ENCODE results near the gene TMEM185A.
"Not testable (repeated sequence)": the region's sequence is repeated elsewhere in the genome, so short reads cannot be mapped to it uniquely, and the experiment has no call there.

TMEM185A gene

GRCh38 chrX:149618871-149619270 lies 12.7 kb downstream of the TMEM185A start:
- CTCF ChIA-PET: no interaction called here
- POLR2A ChIA-PET: no interaction called here
- DNase-seq (ENCODE audit: extremely low spot score): no peak
- TF ChIP-seq CTCF (IDR thresholded peaks at IDR 0.05; ENCODE audit: control extremely low read depth, extremely low read depth, low read depth, missing control alignments): no peak

- POLR2A ChIA-PET: no interaction called here
- no peak for DNase-seq (ENCODE audit: extremely low spot score)
- CTCF ChIA-PET: no interaction called here
- TF ChIP-seq CTCF (IDR thresholded peaks at IDR 0.05; ENCODE audit: control extremely low read depth, extremely low read depth, low read depth, missing control alignments): no peak
Observed at GRCh38 chrX:149611623-149612175, 19.9 kb downstream of the TMEM185A start.

- POLR2A ChIA-PET: no interaction called here
- TF ChIP-seq CTCF (IDR thresholded peaks at IDR 0.05; ENCODE audit: control extremely low read depth, extremely low read depth, low read depth, missing control alignments): no peak
- no peak for DNase-seq (ENCODE audit: extremely low spot score)
- CTCF ChIA-PET: no interaction called here
Observed at GRCh38 chrX:149610511-149610910, 21.1 kb downstream of the TMEM185A start.

- no peak for DNase-seq (ENCODE audit: extremely low spot score)
- no peak for TF ChIP-seq CTCF (IDR thresholded peaks at IDR 0.05; ENCODE audit: control extremely low read depth, extremely low read depth, low read depth, missing control alignments)
- ChIA-PET CTCF (no interaction called here), POLR2A (no interaction called here)
Observed at GRCh38 chrX:149607699-149608098, 23.9 kb downstream of the TMEM185A start.

GRCh38 chrX:149605248-149605885 lies 26.2 kb downstream of the TMEM185A start:
- CTCF ChIA-PET; POLR2A ChIA-PET; DNase-seq (ENCODE audit: extremely low spot score): not testable (repeated sequence)

GRCh38 chrX:149598603-149599002 lies 33.0 kb downstream of the TMEM185A start:
- POLR2A ChIA-PET; CTCF ChIA-PET; DNase-seq (ENCODE audit: extremely low spot score): not testable (repeated sequence)

GRCh38 chrX:149595943-149596342 lies 35.6 kb downstream of the TMEM185A start:
- DNase-seq (ENCODE audit: extremely low spot score); CTCF ChIA-PET; POLR2A ChIA-PET: not testable (repeated sequence)

DNA sequence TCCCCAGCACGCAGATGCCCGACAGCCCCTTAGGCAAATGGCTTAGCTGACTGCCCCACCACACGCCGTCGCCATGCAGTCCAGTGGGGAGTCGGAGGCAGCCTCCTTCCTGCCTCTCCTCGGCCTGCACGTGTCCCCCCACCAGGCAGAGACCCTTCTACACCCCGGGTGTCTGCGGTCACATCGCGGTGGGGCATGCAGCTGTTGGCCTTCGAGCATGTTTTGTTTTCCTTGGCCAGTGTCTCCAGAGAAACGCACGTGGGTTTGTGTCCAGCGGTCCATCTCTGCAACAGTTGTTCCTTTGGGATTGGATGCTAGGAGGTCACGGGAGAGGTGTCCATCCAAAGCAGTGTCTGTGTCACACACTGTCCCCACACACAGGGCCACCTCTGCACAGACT lies 36.4 kb downstream of the TMEM185A start, which contains the start of gene HSFX2:
Gene HSFX2 (minus strand): TSS at position 101 of the 400 bp plus-strand sequence. CDS start 614 bp downstream, outside the sequence.
- POLR2A ChIA-PET; DNase-seq (ENCODE audit: extremely low spot score); CTCF ChIA-PET: not testable (repeated sequence)

GRCh38 chrX:149590993-149591392 lies 40.6 kb downstream of the TMEM185A start:
- POLR2A ChIA-PET; DNase-seq (ENCODE audit: extremely low spot score): not testable (repeated sequence)

DNA sequence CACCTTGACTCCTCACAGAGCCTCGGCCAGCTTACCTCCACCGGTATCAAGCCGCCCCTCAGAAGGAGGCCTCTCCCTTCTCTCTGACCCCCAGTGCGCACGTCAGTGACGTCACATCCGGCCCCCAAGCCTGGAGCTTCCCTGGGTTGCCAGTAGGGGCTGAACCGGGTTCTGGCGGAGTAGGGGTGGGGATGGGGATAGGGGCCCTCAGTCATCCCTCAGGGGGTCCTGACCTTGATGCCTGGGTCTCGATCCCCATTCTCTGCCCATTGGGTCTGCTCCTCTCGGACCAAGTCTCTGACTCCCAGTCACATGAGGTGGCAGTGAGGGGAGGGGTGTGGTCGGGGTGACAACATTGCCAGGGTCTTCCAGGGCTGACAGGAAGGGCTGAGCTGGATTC lies 44.2 kb downstream of the TMEM185A start, which contains the start of gene MAGEA9B:
Gene MAGEA9B (minus strand): TSS at position 101 of the 400 bp plus-strand sequence. CDS start 4,280 bp downstream, outside the sequence.
- DNase-seq (ENCODE audit: extremely low spot score); POLR2A ChIA-PET; CTCF ChIA-PET: not testable (repeated sequence)

More at GRCh38 chrX:149590993-149591392, 40.6 kb downstream of the TMEM185A start:
- CTCF ChIA-PET: not testable (repeated sequence)

GRCh38 chrX:149585631-149586030 lies 46.0 kb downstream of the TMEM185A start:
- CTCF ChIA-PET, POLR2A ChIA-PET: not testable (repeated sequence)

DNA sequence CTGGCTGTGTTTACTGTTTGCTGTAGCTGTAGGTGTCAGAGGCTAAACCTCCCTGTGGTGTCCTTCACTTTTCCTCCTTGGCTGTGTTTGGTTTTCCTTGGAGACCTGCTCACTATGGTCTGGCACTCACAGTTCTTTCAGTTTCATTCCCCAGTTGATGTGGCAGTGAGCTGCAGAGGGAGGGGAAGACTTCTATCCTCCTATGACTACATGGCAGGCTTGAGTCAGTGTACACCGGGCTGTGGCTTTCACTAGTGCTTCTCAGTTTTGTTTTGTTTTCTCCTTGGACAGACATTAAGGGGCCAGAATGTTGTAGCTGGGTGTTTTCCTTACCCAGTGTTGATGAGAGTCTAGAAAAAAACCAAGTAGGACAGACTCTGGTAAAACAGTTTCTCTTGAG lies 58.1 kb downstream of the TMEM185A start:
- CTCF ChIA-PET; POLR2A ChIA-PET; DNase-seq (ENCODE audit: extremely low spot score): not testable (repeated sequence)

More at GRCh38 chrX:149585631-149586030, 46.0 kb downstream of the TMEM185A start:
- not testable (repeated sequence) for DNase-seq (ENCODE audit: extremely low spot score)

Measured in GM10248 (cell line).